H9 (cell line): Measurements from ENCODE around the gene BPIFB2. TPM values are rescaled to one million over a fixed set of nuclear protein-coding genes. Genes with fewer than 3 reads are reported as not detected.

Experiments used
- DNase-seq: peaks from one replicate; pipeline ENCODE4 v3.0.0-alpha.2; 2017
- H2AFZ ChIP-seq: one replicate; pipeline ENCODE4 v1.6.1; 2013; ENCODE audit warnings: mild to moderate bottlenecking, low read length, control low read depth, moderate library complexity
- H2AK5ac ChIP-seq: 2 replicates; pipeline ENCODE4 v1.6.1; 2013; ENCODE audit warnings: low read length, control low read depth, mixed read lengths; ENCODE audit not compliant: insufficient read length
- H2BK120ac ChIP-seq: one replicate; pipeline ENCODE4 v1.6.1; 2013; ENCODE audit warnings: low read depth, mild to moderate bottlenecking, low read length, control low read depth, inconsistent platforms; ENCODE audit not compliant: poor library complexity, severe bottlenecking
- H2BK12ac ChIP-seq: 2 replicates; pipeline ENCODE4 v1.6.1; 2013; ENCODE audit warnings: low read length, control low read depth, mixed read lengths, low read depth; ENCODE audit not compliant: insufficient read length
- H2BK15ac ChIP-seq: 2 replicates; pipeline ENCODE4 v1.6.1; 2013; ENCODE audit warnings: low read depth, low read length, control low read depth
- H2BK20ac ChIP-seq: one replicate; pipeline ENCODE4 v1.6.1; 2013; ENCODE audit warnings: low read depth, mild to moderate bottlenecking, low read length, control low read depth, inconsistent platforms; ENCODE audit not compliant: poor library complexity, severe bottlenecking
- H2BK5ac ChIP-seq: 2 replicates; pipeline ENCODE4 v1.6.1; 2013; ENCODE audit warnings: low read length, control low read depth, mixed read lengths; ENCODE audit not compliant: insufficient read length
- H3K14ac ChIP-seq: 2 replicates; pipeline ENCODE4 v1.6.1; 2013; ENCODE audit warnings: low read length, control low read depth; ENCODE audit not compliant: insufficient read depth
- H3K18ac ChIP-seq: 2 replicates; pipeline ENCODE4 v1.6.1; 2013; ENCODE audit warnings: low read depth, mild to moderate bottlenecking, mixed read lengths, low read length, control low read depth; ENCODE audit not compliant: insufficient read length
- H3K23ac ChIP-seq: 2 replicates; pipeline ENCODE4 v1.6.1; 2013; ENCODE audit warnings: low read length, control low read depth, mixed read lengths, low read depth; ENCODE audit not compliant: insufficient read length
- H3K23me2 ChIP-seq: 2 replicates; pipeline ENCODE4 v1.6.1; 2013; ENCODE audit warnings: low read depth, mild to moderate bottlenecking, mixed read lengths, low read length, control low read depth; ENCODE audit not compliant: insufficient read length, poor library complexity, severe bottlenecking
- H3K27ac ChIP-seq: 2 replicates; pipeline ENCODE4 v1.5.1; 2013; ENCODE audit warnings: low read length, control low read depth, mixed read lengths, low read depth; ENCODE audit not compliant: insufficient read length
- H3K27me3 ChIP-seq: 2 replicates; pipeline ENCODE4 v1.6.1; 2013; ENCODE audit warnings: low read length, control low read depth, inconsistent platforms; ENCODE audit not compliant: insufficient read depth
- H3K4ac ChIP-seq: 2 replicates; pipeline ENCODE4 v1.6.1; 2013; ENCODE audit warnings: low read depth, mild to moderate bottlenecking, control low read depth, inconsistent platforms, low read length, moderate library complexity
- H3K4me1 ChIP-seq: 2 replicates; pipeline ENCODE4 v1.6.1; 2013; ENCODE audit warnings: low read length, control low read depth, inconsistent platforms; ENCODE audit not compliant: insufficient read depth
- H3K4me2 ChIP-seq: 2 replicates; pipeline ENCODE4 v1.6.1; 2013; ENCODE audit warnings: low read length, control low read depth, mixed read lengths; ENCODE audit not compliant: insufficient read length, insufficient read depth
- H3K56ac ChIP-seq: 2 replicates; pipeline ENCODE4 v1.6.1; 2013; ENCODE audit warnings: low read depth, mild to moderate bottlenecking, mixed read lengths, low read length, control low read depth; ENCODE audit not compliant: insufficient read length
- H3K79me1 ChIP-seq: 2 replicates; pipeline ENCODE4 v1.6.1; 2013; ENCODE audit warnings: low read depth, mild to moderate bottlenecking, moderate library complexity, low read length, control low read depth, inconsistent platforms; ENCODE audit not compliant: insufficient read depth, poor library complexity, severe bottlenecking
- H3K79me2 ChIP-seq: 2 replicates; pipeline ENCODE4 v1.6.1; 2013; ENCODE audit warnings: low read length, control low read depth, inconsistent platforms; ENCODE audit not compliant: insufficient read depth
- H3K9ac ChIP-seq: 2 replicates; pipeline ENCODE4 v1.6.1; 2013; ENCODE audit warnings: low read length, control low read depth, mixed read lengths; ENCODE audit not compliant: insufficient read length; ENCODE audit errors: extremely low read depth
- H3K9me3 ChIP-seq: one replicate; pipeline ENCODE4 v1.6.1; 2013; ENCODE audit warnings: low read depth, low read length, inconsistent platforms; ENCODE audit not compliant: control insufficient read depth
- H3T11ph ChIP-seq: one replicate; pipeline ENCODE4 v1.6.1; 2013; ENCODE audit warnings: mild to moderate bottlenecking, low read length, control low read depth, inconsistent platforms
- H4K20me1 ChIP-seq: one replicate; pipeline ENCODE4 v1.6.1; 2013; ENCODE audit not compliant: control insufficient read depth, insufficient read length, insufficient read depth
- H4K5ac ChIP-seq: 2 replicates; pipeline ENCODE4 v1.6.1; 2013; ENCODE audit warnings: low read depth, mild to moderate bottlenecking, mixed read lengths, low read length, control low read depth; ENCODE audit not compliant: insufficient read length
- H4K8ac ChIP-seq: replicated peaks from 2 replicates; pipeline ENCODE4 v1.6.1; 2013; ENCODE audit warnings: low read length, control low read depth, mixed read lengths, low read depth; ENCODE audit not compliant: insufficient read length
- H4K91ac ChIP-seq: 2 replicates; pipeline ENCODE4 v1.6.1; 2013; ENCODE audit warnings: low read depth, mild to moderate bottlenecking, moderate library complexity, mixed read lengths, low read length, control low read depth; ENCODE audit not compliant: insufficient read length
- H3K27ac Mint-ChIP-seq, 3 experiments: 2 replicates in 2 of 3; 3 replicates in 1 of 3; pipeline ENCODE4 v1.8.0; 2020 to 2021; ENCODE audit warnings: mixed read lengths in 3 of 3, mild to moderate bottlenecking in 1 of 3, moderate library complexity in 1 of 3
- H3K27me3 Mint-ChIP-seq: 2 replicates; pipeline ENCODE4 v1.8.0; 2021; ENCODE audit warnings: low read depth, mild to moderate bottlenecking, moderate library complexity, mixed read lengths
- H3K36me3 Mint-ChIP-seq, 3 experiments: 2 replicates in 2 of 3; 3 replicates in 1 of 3; pipeline ENCODE4 v1.8.0; 2020 to 2021; ENCODE audit warnings: low read depth in 3 of 3, mixed read lengths in 3 of 3; ENCODE audit not compliant: insufficient read depth in 1 of 3
- H3K4me1 Mint-ChIP-seq, 2 experiments: 2 replicates each; pipeline ENCODE4 v1.8.0; 2020; ENCODE audit warnings: mixed read lengths in 2 of 2
- H3K4me3 Mint-ChIP-seq, 2 experiments: 2 replicates in 1 of 2; 3 replicates in 1 of 2; pipeline ENCODE4 v1.8.0; 2020 to 2021; ENCODE audit warnings: mild to moderate bottlenecking in 2 of 2, mixed read lengths in 2 of 2, moderate library complexity in 1 of 2
- H3K9me3 Mint-ChIP-seq, 2 experiments: 2 replicates in 1 of 2; 3 replicates in 1 of 2; pipeline ENCODE4 v1.8.0; 2020; ENCODE audit warnings: mild to moderate bottlenecking in 2 of 2, mixed read lengths in 2 of 2, moderate library complexity in 1 of 2
- WGBS: extraction: QIAGEN DNeasy Blood & Tissue Kit; methylation state at CpG from one replicate; pipeline ENCODE4 v1.1.7; 2013; ENCODE audit warnings: missing lambda C conversion rate, low lambda C conversion rate, mixed read lengths; ENCODE audit not compliant: insufficient read length; ENCODE audit errors: extremely low coverage; 5-methylcytosine and 5-hydroxymethylcytosine counted together
- total RNA-seq: library from RNA; stranded (reverse); gene quantifications from 2 replicates; pipeline ENCODE4 v1.2.1, GENCODE V29; 2021
- TF ChIP-seq, protein P1 (sequence below): fragments of 200-600 bp; sonication (generic); conservative IDR thresholded peaks from 3 replicates; pipeline ENCODE4 v1.8.0; 2021; ENCODE audit warnings: antibody characterized with exemption, mild to moderate bottlenecking

Gene BPIFB2
- total RNA-seq, 1 experiment from 2014 or later, result not detected

DNA sequence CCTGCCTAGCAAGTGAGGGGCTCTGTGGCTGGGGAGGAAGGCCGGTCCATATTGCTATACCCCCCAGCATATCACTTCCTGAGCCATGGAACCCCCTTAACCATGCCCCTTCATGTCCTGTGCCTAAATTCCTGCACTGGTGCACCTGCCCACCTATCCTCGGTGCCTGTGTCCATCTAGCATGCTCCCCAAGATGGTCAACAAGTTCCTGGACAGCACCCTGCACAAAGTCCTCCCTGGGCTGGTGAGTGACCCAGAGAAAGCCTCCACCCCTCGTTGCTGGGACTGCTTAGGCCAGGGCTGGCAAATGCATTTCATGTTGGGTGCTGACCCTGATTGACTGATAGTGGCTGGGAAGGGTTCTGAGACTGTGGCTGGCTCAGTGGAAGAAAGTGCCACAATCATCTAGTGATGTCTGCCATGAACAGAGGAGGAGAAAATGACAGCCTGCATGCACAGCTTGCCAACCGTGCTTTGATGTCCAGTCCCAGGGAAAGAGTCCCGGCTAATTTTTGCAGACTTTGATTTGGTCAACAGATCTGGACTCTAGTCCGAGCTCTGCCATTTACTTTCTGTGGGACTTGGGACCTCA is 27.5 kb downstream of the BPIFB2 start:
- peaks cover 36% of the 10 kb centered on the region for H3K27me3 Mint-ChIP-seq
- Histone ChIP-seq H2BK20ac (no peak overlapping the region), H3K56ac (no peak overlapping the region), H3K4me1 (no peaks in the 10 kb centered on the region), H3K23me2 (no peaks in the 10 kb centered on the region), H3K9me3 (no peaks in the 10 kb centered on the region), H3K79me2 (no peaks in the 10 kb centered on the region), H3K4ac (no peak overlapping the region), H3K27me3 (no peaks in the 10 kb centered on the region), H4K5ac (no peak overlapping the region), H3K18ac (no peak overlapping the region), H3K23ac (no peak overlapping the region), H4K91ac (no peak overlapping the region), H3K9ac (no peak overlapping the region), H3K79me1 (no peaks in the 10 kb centered on the region), H3K27ac (no peak overlapping the region), H4K8ac (no peak overlapping the region), H2BK5ac (no peak overlapping the region), H2BK12ac (no peak overlapping the region), H3K14ac (no peak overlapping the region; the same call in 1 of the 2 replicates), H3K4me2 (no peak overlapping the region), H2BK15ac (no peak overlapping the region), H4K20me1 (no peaks in the 10 kb centered on the region), H2AFZ (no peak overlapping the region), H2BK120ac (no peak overlapping the region), H2AK5ac (no peak overlapping the region), H3T11ph (no peak overlapping the region)
- peaks cover 2 to 4% of the 10 kb centered on the region in 2 experiments; a peak in 3 of 5 replicates for H3K9me3 Mint-ChIP-seq
- H3K27ac Mint-ChIP-seq, result no peak overlapping the region
- WGBS, result no CpG with 5 or more reads among the region's 6 CpGs
- no peaks in the 10 kb centered on the region for H3K4me1 Mint-ChIP-seq
- no peaks in the 10 kb centered on the region for H3K36me3 Mint-ChIP-seq
- H3K4me3 Mint-ChIP-seq, result no peak overlapping the region
- TF ChIP-seq, protein P1, sequence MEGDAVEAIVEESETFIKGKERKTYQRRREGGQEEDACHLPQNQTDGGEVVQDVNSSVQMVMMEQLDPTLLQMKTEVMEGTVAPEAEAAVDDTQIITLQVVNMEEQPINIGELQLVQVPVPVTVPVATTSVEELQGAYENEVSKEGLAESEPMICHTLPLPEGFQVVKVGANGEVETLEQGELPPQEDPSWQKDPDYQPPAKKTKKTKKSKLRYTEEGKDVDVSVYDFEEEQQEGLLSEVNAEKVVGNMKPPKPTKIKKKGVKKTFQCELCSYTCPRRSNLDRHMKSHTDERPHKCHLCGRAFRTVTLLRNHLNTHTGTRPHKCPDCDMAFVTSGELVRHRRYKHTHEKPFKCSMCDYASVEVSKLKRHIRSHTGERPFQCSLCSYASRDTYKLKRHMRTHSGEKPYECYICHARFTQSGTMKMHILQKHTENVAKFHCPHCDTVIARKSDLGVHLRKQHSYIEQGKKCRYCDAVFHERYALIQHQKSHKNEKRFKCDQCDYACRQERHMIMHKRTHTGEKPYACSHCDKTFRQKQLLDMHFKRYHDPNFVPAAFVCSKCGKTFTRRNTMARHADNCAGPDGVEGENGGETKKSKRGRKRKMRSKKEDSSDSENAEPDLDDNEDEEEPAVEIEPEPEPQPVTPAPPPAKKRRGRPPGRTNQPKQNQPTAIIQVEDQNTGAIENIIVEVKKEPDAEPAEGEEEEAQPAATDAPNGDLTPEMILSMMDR, result no peak
- DNase-seq, result no peak
